GM12878 (cell line): ENCODE results near the gene GTPBP1. TPM values are rescaled to one million over a fixed set of nuclear protein-coding genes. Genes with fewer than 3 reads are reported as not detected.

Experiments
- ATAC-seq: fragments of 200-7000 bp; cut with Tn5 transposase; 3 replicates; pipeline ENCODE4 v1.9.1; 2020; ENCODE audit warnings: mild to moderate bottlenecking, moderate library complexity
- BruUV-seq: library from RNA; stranded (reverse); fragments of 400-500 nt; replicated peaks from 2 replicates; lab custom pipeline; 2021; lab: Mats Ljungman, UMichigan
- CTCF ChIA-PET: fragments of 300-600 bp; sonication (Branson Sonifier 250); formaldehyde crosslinking; extraction: SDS; loops from one replicate; lab custom pipeline; 2021; ENCODE audit warnings: inconsistent platforms; lab: Yijun Ruan, JAX
- POLR2A ChIA-PET: fragments of 350-600 bp; formaldehyde crosslinking; extraction: SDS; loops from one replicate; lab custom pipeline; 2021; ENCODE audit warnings: inconsistent platforms; lab: Charles Lee
- RAD21 ChIA-PET: fragments of 300-600 bp; sonication (Branson Sonifier 250); formaldehyde crosslinking; loops from one replicate; lab custom pipeline; 2023; ENCODE audit warnings: antibody characterized with exemption; ENCODE audit not compliant: unreplicated experiment; lab: Charles Lee
- SMC1A ChIA-PET: fragments of 300-600 bp; sonication (Branson Sonifier 250); formaldehyde crosslinking; loops from one replicate; lab custom pipeline; 2023; ENCODE audit not compliant: unreplicated experiment, uncharacterized antibody; lab: Charles Lee
- DNase-seq: peaks from one replicate; pipeline ENCODE4 v3.0.0-alpha.2; 2011; ENCODE audit warnings: low read depth, low spot score
- FAIRE-seq: peaks from 3 replicates; lab custom pipeline; 2011; peaks lifted over from hg19 to GRCh38; lab: Jason Lieb, UNC
- H2AFZ ChIP-seq: 2 replicates; pipeline ENCODE4 v1.6.0; 2011; ENCODE audit warnings: low read depth, low read length, control low read depth; ENCODE audit not compliant: control insufficient read depth
- H3K27ac ChIP-seq: 2 replicates; pipeline ENCODE4 v1.5.1; 2011; ENCODE audit warnings: control low read depth; ENCODE audit not compliant: control insufficient read depth, insufficient read depth
- H3K27me3 ChIP-seq, 2 experiments: replicated peaks in 1 of 2; 2 replicates each; pipeline versions ENCODE4 v1.6.0 to v1.6.1; 2011; ENCODE audit warnings: low read length in 1 of 2; ENCODE audit not compliant: control insufficient read depth in 2 of 2, insufficient read depth in 2 of 2
- H3K36me3 ChIP-seq, 2 experiments: 2 replicates each; pipeline ENCODE4 v1.5.1; 2011; ENCODE audit warnings: low read length in 1 of 2; ENCODE audit not compliant: control insufficient read depth in 2 of 2, insufficient read depth in 2 of 2
- H3K4me1 ChIP-seq: 2 replicates; pipeline ENCODE4 v1.6.1; 2011; ENCODE audit warnings: mild to moderate bottlenecking, low read length, moderate library complexity, mixed read lengths; ENCODE audit not compliant: control insufficient read depth, insufficient read depth
- H3K4me2 ChIP-seq: 2 replicates; pipeline ENCODE4 v1.6.0; 2011; ENCODE audit warnings: control low read depth; ENCODE audit not compliant: control insufficient read depth, insufficient read depth
- H3K4me3 ChIP-seq: fragments of 200-600 bp; sonication (generic); 2 replicates; pipeline ENCODE4 v1.5.1; 2016
- H3K79me2 ChIP-seq: 2 replicates; pipeline ENCODE4 v1.6.0; 2011; ENCODE audit warnings: low read length; ENCODE audit not compliant: control insufficient read depth, insufficient read depth
- H3K9ac ChIP-seq: 2 replicates; pipeline ENCODE4 v1.8.0; 2011; ENCODE audit warnings: low read length, control low read depth, mixed read lengths; ENCODE audit not compliant: control insufficient read depth, insufficient read depth
- H3K9me3 ChIP-seq: replicated peaks from 3 replicates; pipeline ENCODE4 v1.5.1; 2011; ENCODE audit warnings: mild to moderate bottlenecking, low read length; ENCODE audit not compliant: control insufficient read depth, insufficient read depth
- H4K20me1 ChIP-seq: 2 replicates; pipeline ENCODE4 v1.6.0; 2011; ENCODE audit not compliant: control insufficient read depth, insufficient read depth
- POLR2A ChIP-seq: IDR thresholded peaks from 2 replicates; pipeline ENCODE4 v1.6.1; 2011; ENCODE audit warnings: low read depth, mild to moderate bottlenecking, low read length
- WGBS: methylation state at CpG from one replicate; pipeline ENCODE4 v1.1.6; 2016; ENCODE audit warnings: low lambda C conversion rate; ENCODE audit not compliant: insufficient replicate concordance, insufficient coverage; ENCODE audit errors: missing lambda C conversion rate; 5-methylcytosine and 5-hydroxymethylcytosine counted together
- in situ Hi-C: fragments of 300-500 bp; cut with MboI; formaldehyde crosslinking; loops from 9 replicates; pipeline ENCODE4 v1.14.3; 2018; ENCODE audit warnings: mixed read lengths
- intact Hi-C: fragments of 100-400 bp; cut with micrococcal nuclease; formaldehyde crosslinking; loops from one replicate; pipeline ENCODE4 v1.14.2; 2022; ENCODE audit not compliant: unreplicated experiment
- polyA plus RNA-seq, 11 experiments: library from polyadenylated mRNA; depleted of rRNA in 4 of 11; unstranded in 6 of 11; stranded (reverse) in 5 of 11; fragments of >200 nt; fragmentation: Nextera tagmentation in 4 of 11; fragmentation: Illumina TruSeq in 1 of 11; extraction: Ambion mirVana in 4 of 11; extraction: Trizol in 1 of 11; gene quantifications; 1 replicate in 1 of 11; 2 replicates in 10 of 11; pipeline versions ENCODE4 v1.2.1 to v1.2.3, GENCODE V29; 2011 to 2016; ENCODE audit warnings: inconsistent platforms in 2 of 11, missing spikeins in 2 of 11, low read depth in 1 of 11
- total RNA-seq, 4 experiments: library from RNA; depleted of rRNA in 3 of 4; stranded (reverse); fragments of >200 nt in 3 of 4; fragmentation: Illumina TruSeq in 1 of 4; extraction: Trizol in 1 of 4; gene quantifications; 2 replicates each; pipeline versions ENCODE4 v1.2.1 to v1.2.3, GENCODE V29; 2013 to 2021
- TF ChIP-seq, protein P1 (sequence below): fragments of 450-650 bp; IDR thresholded peaks from 2 replicates; pipeline ENCODE4 v1.6.1; 2016; ENCODE audit warnings: mild to moderate bottlenecking, moderate library complexity, borderline replicate concordance

GTPBP1 gene
- total and polyA plus RNA-seq, 10 of the 15 experiments (the other 5 are each of a cell fraction or from before 2014, with no cell fraction given): 0.89 to 63.1 (median 34.2) TPM

DNA sequence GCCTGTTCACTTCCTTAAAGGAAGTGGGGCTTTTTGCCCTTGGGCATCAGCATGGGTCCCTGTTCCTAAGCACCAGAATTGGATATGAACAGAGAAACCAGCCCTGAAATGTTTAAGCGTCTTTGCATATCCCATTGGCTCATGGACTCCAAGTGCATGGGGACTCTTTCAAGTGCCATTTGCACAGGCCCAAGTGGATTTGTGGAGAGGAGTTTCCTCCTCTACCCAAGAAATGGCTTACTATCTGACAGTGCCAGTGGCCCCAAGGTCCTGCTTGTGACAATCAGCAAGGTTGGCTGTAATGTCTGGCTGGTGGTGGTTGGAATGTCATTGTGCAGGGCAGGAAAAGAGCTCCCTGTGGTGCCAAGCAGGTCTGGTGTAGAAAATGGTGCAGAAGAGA, 20.0 kb upstream of the GTPBP1 start:
- H3K27me3 ChIP-seq: no peaks in the 10 kb centered on the region
- in situ Hi-C loops: no loop called here
- peak; percentile 33; the same call in 1 of the 2 replicates for TF ChIP-seq POLR2A
- TF ChIP-seq, protein P1, sequence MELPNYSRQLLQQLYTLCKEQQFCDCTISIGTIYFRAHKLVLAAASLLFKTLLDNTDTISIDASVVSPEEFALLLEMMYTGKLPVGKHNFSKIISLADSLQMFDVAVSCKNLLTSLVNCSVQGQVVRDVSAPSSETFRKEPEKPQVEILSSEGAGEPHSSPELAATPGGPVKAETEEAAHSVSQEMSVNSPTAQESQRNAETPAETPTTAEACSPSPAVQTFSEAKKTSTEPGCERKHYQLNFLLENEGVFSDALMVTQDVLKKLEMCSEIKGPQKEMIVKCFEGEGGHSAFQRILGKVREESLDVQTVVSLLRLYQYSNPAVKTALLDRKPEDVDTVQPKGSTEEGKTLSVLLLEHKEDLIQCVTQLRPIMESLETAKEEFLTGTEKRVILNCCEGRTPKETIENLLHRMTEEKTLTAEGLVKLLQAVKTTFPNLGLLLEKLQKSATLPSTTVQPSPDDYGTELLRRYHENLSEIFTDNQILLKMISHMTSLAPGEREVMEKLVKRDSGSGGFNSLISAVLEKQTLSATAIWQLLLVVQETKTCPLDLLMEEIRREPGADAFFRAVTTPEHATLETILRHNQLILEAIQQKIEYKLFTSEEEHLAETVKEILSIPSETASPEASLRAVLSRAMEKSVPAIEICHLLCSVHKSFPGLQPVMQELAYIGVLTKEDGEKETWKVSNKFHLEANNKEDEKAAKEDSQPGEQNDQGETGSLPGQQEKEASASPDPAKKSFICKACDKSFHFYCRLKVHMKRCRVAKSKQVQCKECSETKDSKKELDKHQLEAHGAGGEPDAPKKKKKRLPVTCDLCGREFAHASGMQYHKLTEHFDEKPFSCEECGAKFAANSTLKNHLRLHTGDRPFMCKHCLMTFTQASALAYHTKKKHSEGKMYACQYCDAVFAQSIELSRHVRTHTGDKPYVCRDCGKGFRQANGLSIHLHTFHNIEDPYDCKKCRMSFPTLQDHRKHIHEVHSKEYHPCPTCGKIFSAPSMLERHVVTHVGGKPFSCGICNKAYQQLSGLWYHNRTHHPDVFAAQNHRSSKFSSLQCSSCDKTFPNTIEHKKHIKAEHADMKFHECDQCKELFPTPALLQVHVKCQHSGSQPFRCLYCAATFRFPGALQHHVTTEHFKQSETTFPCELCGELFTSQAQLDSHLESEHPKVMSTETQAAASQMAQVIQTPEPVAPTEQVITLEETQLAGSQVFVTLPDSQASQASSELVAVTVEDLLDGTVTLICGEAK: no peak
- TF ChIP-seq, all 136 proteins: peak for 1
- Histone ChIP-seq H4K20me1 (no peaks in the 10 kb centered on the region), H3K9ac (no peak overlapping the region), H3K79me2 (peaks cover 12% of the 10 kb centered on the region), H3K27ac (no peak overlapping the region), H3K4me2 (no peak overlapping the region), H3K9me3 (no peaks in the 10 kb centered on the region; the same call in 2 of the 3 replicates), H3K36me3 (peaks cover 15 to 18% of the 10 kb centered on the region in 2 experiments; a peak in 3 of 4 replicates), H3K4me3 (no peak overlapping the region), H3K4me1 (no peaks in the 10 kb centered on the region; the same call in 1 of the 2 replicates), H2AFZ (no peak overlapping the region)
- ChIA-PET POLR2A (no interaction called here), CTCF (interaction anchor here (0.6 kb wide), 1 partner anchor 446 kb away, joined by 3 read pairs; no protein-coding TSS in a partner anchor), SMC1A (no interaction called here), RAD21 (interaction anchor here (0.6 kb wide), 1 partner anchor 90 kb away, joined by 4 read pairs; no protein-coding TSS in a partner anchor)
- intact Hi-C loops: no loop called here
- WGBS: 94% methylated on average over 1 of the region's 1 CpG
- ATAC-seq (no peak), FAIRE-seq (no peak), DNase-seq (no peak)
- BruUV-seq: no TSS peak
